ENCODE results near the gene CKAP2L. TPM values are rescaled to one million over a fixed set of nuclear protein-coding genes. Genes with fewer than 3 reads are reported as not detected.

The CKAP2L gene
- total RNA-seq, 1 experiment from 2014 or later, result 15.8 TPM

DNA sequence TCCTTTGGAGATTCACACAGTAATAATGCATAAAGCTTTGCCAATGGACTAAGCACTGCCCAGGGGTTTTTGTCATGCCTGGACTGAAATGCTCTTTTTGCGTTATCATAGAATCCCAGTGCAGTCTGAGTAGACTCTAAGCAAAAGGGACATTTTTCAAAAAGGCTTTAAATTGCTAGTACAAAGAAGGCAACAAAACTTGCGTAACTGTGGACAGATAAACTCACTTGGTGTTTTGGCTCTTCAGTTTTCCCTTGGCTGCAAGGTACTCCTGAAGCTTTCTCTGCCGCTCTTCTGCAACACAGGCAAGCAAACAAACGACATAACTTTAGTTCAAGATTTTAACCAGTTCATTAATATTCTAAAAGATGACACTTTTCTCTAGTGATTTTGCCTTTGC is 2.1 kb downstream of the CKAP2L start:
- DNase-seq (ENCODE audit: low spot score), result no peak

DNA sequence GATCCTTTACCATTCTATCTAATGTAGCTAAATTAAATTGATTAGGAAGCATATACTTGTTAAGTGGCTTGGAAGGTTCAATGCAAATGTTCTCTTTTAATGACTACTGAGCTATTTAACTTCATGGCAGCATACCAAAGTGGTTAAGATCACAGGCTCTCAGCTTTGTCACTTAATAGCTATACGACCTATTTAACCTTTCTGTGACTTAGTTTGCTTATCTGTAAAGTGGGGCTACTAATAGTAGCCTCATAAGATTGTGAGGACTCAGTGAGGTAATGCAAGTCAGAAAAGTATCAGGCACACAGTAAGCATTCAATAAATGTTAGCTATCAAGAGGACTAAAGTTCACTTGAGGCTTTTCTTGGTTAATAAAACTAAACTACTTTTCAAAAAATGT is 4.3 kb downstream of the CKAP2L start:
- DNase-seq (ENCODE audit: low spot score), result no peak

DNA sequence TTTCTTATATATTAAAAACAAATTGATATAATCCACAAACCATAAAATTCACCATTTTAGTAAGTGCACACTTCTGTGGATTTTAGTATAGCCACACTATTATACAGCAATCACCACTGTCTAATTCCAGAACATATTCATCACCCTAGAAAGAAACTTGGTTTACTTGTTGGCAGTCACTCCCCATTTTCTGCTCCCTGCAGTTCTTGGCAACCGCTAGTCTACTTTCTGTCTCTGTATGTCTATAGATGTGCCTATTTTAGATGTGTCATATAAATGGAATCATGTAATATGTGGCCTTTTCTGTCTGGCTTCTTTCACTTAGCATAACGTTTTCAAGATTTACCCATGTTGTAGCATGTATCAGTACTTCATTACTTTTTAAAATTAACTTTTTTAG is 5.7 kb downstream of the CKAP2L start:
- DNase-seq (ENCODE audit: low spot score), result no peak

DNA sequence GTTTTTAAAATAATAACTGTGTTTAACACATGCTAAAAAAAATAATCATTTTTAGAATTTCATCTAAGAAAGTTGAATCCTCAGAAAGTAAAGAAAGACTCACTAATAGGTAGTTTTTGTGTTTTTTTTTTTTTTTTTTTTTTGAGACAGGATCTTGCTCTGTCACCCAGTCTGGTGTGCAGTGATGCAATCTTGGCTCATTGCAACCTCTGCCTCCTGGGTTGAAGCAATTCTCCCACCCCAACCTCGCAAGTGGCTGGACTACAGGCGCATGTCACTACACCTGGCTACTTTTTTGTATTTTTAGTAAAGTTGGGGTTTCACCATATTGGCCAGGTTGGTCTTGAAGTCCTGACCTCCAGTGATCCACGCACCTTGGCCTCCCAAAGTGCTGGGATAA is 7.1 kb downstream of the CKAP2L start:
- no peak for DNase-seq (ENCODE audit: low spot score)

DNA sequence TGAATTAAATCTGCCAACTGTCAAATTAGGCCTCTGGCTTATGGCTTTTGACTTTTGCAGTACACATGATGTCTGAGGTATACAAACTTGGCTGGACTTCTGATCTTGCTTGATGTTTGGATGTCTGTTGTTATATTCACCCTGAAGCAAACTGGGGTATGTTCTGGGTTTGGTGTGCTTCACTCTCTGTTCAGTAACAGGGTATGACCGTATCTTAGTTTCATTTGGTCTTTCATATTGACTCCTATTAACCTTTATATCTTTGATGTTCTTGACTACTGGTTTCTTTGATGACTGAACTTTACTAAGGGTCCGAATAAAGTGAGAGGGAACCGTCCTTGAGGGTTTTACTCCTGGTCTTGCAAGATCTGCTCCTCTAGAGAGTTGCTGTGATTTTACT is 8.2 kb downstream of the CKAP2L start:
- DNase-seq (ENCODE audit: low spot score), result no peak

DNA sequence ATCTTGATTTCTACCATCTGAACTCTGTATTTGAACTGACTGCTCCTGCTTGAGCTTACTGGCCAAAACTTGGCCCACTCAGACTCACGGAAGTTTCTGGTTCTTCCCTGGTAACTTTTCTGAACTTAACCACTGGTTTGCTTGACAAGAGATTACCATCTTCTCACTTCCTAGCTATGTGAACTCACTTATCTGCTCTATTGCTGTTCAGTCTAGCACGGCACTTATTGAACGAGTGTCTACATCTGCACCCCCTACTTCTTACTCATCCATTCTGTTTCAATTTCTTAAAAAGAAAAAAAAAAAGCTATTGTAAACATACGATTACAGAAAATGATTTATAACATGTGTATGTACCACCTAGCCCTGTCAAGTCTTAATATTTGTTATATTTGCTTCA is 9.0 kb downstream of the CKAP2L start:
- DNase-seq (ENCODE audit: low spot score), result no peak

DNA sequence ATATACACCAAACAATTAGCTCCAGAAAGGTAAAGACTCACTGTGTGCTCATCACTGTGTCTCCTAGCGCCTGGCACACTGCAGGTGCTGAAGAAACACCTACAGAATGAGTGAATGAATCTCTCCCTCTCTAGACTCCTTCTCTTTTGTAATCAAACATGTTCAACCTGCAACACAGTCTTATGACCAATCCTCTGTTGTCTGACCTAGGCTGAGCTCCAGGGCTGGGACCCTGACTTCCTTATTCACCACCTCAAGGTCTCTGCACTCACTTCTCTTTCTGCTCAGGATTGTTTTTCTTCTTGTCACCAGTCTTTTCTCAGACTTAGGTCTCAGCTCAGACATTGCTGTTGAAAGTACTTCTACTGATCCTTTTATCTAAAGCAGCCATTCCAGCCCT is 9.8 kb downstream of the CKAP2L start:
- DNase-seq (ENCODE audit: low spot score), result no peak

DNA sequence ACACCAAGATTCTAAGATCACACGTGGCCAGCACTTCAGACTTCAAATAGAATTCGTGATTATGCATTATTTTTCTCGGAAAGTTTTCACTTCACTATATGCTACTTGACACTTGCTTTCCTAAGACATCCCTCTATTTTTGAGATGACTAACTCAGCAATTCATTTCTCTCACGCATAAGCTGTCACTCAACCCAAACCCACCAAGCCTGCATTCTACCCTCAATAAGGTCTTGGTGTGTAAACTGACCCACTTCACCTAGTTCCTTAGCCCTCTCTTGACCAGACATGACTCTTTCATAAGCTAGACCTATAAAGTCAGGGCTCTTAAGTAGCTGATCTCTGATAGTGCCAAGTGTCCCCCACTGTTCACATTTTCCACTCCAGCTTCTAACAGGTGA is 11.7 kb downstream of the CKAP2L start:
- no peak for DNase-seq (ENCODE audit: low spot score)

DNA sequence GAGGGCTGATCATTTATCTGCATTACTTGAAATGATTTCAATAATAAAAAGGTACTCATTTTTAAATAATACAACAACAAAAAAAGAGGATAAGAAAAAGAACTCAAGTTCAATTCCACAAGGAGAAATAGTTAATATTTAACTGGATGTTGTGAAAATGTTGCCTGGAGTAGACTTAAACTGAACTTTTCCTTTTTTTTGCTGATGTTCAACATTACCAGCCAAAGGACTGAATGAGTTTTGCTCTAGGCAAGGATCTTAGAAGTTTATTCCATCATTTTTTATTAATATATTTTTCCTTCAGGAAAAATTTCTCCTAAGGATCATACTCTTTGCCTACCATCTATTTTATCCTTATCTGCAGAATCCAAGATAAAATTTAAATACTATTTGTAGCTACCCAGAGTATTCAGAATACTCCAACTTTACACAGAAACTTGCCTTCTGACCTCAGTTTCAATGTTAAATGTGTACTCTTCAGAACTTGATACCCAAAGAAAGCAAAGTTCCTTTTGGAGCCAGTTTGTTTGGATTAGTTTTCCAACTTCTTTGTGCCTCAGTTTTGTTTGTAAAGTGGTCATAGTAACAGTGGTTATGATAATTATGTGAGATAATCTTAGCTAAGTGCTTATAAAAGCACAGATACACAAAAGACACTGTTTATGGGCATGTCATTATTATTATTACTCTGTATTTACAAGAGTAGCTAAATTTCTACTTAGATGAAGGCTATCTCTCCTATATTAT is 12.8 kb downstream of the CKAP2L start:
- DNase-seq (ENCODE audit: low spot score), result no peak

DNA sequence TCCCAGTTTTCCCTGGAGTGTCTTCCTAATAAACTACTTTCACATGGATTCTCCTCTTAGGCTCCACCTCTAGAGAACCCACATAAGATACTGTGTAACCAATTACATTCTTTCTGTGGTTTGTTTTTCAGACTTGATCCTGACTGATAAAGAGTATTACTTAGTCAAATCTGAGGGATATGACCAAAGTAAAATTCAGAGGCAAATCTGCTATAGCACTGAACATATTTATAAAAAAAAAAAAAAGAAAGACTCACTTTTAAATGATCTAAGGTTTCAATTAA is 13.9 kb downstream of the CKAP2L start:
- no peak for DNase-seq (ENCODE audit: low spot score)

DNA sequence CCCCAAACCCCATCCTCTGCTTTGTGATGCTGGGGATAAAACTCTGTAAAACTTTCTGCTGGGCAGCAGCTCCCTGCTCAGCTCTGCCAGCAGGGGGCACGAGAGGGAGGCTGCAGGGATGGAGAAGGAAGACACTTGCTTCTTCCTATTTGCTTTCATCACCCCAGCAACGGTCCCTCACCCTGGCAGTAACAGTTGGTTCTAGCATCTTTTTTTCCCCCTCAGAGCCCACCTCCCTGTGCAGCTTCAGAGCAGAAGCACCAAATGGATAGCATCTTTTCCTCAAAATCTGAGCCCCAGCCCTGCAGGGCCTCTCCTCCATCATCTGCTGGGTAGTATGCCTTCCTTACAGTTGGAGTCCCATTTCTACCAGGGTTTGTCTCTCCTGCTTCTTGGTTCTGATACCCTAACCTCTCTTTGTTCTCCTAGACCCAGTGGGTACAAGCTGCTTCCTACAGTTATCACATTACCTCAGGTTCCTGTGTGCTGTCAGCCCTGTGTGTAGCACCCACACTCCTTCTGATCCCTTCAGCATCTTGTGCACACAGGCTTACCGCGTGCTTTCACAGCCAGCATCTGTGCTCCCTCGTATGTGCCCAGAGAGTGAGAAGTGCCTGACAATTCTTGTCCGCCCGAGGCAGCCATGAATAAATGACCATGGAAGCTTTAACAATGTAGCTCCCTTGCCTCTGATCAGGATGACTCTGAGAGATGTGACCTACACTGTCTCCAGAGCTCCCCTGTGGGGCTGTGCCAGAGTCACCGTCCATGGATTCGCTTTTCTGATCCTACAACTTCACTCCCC is 14.5 kb downstream of the CKAP2L start:
- peak; percentile 67 for DNase-seq (ENCODE audit: low spot score)

DNA sequence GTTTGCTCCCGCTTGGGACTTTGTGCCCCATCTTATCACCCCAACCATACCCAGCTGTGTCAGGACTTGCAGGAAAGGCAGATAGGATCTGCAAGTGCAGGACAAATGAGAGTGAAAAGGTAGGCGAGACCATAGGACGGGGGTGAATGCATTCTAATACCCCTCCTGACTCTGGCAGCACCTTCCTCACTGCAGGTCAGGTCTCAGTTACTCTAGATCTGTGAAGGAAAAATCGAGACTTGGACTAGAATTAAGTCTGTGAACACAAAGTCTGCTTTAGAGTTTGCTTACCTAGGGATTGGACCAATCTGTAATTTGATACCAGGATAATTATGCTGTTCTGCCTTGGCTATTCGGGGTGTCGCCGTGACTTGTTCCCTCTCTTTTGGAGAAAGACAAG is 23.9 kb downstream of the CKAP2L start:
- DNase-seq (ENCODE audit: low spot score), result no peak

DNA sequence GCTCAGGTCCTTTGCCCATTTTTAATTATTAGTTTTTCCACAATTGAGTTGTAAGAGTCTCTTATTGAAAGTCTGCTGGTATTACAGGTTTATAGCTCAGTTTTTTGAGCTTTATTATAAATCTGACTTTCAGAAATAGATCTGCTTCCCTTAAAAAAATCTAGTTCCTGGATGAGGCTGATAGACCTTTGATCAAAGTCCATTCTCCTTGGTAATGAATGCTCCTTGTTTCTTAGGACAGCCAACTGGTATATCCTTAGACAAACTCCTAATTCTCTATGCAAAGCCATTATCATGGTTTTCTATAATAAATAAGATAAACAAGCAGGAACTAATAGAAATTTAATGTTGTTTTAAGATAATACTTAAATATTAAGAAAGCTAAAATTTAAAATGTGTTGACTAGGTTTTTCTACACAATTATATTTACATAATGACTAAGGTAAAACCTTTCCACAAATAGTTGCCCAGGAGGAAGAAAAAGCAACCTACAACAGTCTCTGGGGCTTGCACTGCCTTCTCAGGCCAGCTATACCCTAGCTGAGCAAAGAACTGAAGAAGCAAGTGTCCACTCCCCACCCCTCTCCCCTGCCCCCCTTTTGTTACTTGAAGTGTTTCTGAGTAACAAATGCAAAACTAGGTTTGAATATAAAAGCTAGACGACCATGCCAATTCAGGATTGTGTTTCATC is 26.7 kb downstream of the CKAP2L start:
- DNase-seq (ENCODE audit: low spot score), result no peak

DNA sequence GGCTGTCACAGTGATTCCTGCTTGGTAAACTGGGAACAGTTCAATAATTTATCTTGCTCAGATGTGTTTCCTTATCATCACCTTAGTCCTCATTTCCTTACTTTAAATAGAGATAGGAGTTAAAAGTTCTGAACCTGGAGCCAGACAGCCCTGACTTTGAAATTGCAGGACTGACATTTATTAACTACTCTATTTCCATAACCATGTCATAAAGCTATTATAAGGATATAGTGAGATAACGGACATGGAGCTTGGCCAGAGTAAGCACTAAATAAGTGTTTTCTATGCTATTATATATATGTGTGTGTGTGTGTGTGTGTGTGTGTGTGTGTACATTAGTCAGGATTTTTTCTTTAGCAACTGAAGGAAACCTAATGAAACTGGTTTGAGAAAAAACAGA is 30.5 kb downstream of the CKAP2L start:
- DNase-seq (ENCODE audit: low spot score), result no peak

DNA sequence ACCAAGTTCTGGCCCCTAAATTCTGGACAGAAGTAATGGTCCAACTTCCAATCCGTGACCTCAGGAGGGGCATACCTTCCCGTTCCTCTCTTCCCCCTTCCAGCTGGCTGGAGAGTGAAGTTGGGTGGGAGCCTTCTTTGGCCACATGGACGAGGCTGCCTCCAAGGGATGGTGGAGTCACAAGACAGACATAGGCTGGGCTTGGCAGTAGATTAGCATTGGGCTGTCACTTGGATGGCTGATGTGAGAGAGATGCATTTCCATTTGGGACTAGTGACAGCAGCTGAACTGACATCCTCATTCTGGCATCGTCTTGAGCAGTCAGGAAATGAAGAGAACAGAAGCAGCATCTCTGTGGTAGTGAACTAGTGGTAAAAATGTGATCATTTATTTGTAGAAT is 31.0 kb downstream of the CKAP2L start:
- no peak for DNase-seq (ENCODE audit: low spot score)

DNA sequence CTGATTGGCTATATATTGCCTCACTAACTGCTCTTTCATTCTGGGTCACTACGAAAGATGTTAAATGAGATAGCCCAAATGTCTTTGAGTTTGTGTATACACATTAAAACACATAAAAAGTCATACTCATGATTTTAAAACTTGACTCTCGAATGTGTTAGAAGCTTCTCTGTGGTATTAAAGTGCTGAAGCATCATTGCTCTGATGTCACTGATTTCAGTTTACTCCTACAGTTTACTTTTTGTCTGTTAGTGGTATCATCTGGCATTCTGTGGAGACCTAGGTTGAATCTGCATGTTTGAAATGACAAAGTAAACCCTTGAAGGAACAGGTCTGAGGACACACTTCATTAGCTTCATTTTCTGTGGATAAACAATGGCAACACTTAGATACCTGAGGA is 32.9 kb downstream of the CKAP2L start:
- no peak for DNase-seq (ENCODE audit: low spot score)

DNA sequence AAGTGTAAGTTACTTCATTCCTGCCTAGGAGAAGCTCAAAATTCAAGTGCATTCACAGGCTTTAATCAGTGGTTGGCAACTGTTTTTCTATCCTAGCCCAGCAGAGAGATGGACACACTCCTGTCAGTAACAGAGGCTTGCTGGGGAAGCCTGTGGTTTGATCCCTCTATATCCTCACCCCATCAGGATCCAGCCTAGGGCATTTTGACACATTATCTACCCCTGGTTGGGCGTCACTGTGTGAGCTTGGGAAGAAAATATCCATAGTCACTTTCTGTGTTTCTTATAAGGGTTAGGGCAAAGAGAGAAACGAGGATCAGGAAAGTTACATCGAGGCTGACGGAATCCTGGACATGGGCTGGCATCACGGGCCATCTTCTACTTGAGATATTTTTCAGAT is 33.6 kb downstream of the CKAP2L start:
- no peak for DNase-seq (ENCODE audit: low spot score)

DNA sequence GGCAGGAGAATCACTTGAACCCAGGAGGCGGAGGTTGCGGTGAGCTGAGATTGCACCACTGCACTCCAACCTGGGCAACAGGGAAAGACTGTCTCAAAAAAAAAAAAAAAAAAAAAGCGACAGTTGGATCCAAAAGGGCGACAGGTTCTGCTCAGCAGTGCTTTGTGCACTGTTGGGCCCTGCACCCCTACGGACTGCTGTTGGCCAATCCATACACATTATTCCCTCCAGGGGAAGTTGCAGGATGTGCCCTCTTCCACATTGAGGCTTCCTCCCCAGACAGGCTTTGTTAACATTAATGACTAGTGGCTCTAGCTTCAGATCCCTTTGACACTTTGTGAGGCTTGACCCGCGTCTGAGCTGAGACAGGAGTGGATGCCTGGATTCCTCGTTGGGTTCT is 34.2 kb downstream of the CKAP2L start:
- no peak for DNase-seq (ENCODE audit: low spot score)

DNA sequence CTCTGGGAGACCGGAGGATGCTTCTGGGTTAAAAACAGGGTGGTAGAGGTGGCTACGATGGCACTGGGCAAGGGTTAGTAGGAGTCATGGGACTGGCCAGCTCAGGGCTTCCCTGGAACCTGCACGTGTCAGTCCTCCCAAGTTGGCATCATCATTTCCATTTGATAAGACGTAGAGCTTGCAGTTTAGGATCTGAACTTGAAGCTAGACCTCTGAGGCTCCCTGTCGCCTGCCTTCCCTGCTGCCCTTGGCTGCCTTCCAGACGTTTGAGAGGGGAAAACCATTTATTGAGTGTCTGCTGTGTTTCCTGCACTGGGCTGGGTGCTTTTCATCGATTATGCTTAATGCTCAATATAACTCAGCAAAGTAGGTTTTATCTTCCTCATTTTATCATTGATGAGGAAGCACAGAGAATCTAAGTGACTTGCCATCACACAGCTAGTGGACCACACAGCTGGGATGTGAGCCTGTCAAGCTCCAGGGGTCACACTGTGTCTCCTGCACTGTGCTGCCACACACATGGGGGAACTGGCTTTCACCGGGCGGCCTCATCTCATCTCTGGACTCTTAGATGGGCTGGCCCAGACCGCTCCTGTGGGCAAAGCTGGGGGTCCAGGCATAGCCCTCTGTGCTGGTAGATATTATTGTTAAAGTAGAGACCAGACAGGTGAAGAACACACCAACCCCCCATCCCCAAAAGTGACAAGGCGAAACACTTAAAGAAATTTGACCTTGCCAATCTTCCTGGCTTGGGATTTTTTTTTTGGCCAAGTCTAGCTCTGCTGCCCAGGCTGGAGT is 35.8 kb downstream of the CKAP2L start:
- no peak for DNase-seq (ENCODE audit: low spot score)

DNA sequence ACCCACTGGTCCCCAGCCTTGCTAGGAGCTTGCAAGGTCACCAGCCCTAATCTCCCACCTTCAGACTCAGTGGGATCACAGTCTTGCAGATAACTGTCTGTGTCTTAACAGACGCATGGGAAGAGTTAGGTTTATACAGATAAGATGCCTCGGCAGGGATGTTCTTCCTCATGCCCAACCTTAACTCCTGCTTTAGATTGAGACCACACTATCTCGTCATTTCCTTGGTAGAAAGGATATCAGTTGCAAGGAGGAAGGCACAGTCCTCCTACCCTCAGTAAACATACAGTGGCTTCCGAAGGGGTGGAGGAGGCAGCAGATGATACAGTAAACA is 36.4 kb downstream of the CKAP2L start:
- DNase-seq (ENCODE audit: low spot score), result no peak

DNA sequence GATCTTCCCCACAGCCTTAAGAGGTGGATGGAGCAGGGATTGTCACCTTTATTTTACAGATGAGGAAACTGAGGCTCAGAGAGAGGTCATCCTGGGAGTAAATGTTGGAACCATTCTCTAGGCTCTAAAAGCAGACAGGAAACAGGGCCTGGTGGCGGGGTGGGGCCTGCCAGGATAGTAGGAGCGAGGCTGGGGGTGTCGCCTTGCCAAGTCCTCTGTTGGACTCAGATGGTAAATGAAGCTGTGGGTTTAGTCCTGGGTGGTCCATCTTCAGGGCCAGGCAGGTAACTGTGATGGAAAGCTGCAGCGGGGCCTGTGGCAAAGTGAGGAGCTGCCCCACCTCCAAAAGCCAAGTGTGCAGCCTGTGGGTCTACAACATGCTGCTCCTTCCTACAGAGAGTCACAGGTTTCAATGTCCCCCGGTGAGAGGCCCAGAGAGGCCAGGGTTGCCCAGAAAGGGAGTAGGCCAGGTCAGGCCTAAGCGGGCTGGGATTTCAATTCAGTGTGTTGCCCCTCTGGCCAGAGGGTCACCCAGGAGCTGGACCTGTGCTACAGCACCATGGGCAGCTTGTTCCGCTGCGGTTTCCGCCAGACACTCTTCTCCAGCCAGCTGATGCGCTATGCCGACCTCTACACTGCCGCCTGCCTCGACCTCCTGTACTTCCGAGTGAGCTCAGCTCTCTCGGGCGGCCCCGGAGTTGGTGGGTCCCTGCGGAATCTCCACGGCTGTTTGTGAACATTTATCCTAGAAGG is 37.0 kb downstream of the CKAP2L start:
- no peak for DNase-seq (ENCODE audit: low spot score)

All from H4 (cell line).